Stimulated activated CD8-positive, alpha-beta memory T cell treated with anti-CD3 and anti-CD28 coated beads, Interleukin-7, amount 100 ng/mL, for 48 hours (primary cell): ENCODE results near the gene CXCR3.

Experiments
- DNase-seq, 2 donors: peaks; one replicate each; pipeline ENCODE4 v3.0.0-alpha.2; 2020; ENCODE audit warnings: low read depth in 1 of 2; ENCODE audit errors: extremely low read depth in 1 of 2

Gene CXCR3

DNA sequence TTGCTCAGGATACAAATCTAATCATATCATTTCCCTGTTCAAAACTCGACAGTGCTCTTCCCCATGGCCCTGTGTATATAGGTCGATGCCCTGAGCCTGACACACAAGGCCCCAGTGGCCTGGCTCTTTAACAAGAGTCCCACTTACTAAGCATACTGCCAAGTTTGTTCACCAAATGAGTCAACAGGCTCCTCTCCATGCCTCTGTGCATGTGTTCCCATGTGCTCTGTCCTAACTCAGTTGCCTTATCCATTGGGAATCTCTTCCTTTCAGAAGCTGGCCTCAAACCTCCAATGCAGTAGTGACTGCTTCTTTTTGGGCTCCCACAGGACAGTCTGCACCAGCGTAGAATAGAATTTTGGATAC, 18.9 kb upstream of the CXCR3 start:
- DNase-seq, result no peak

DNA sequence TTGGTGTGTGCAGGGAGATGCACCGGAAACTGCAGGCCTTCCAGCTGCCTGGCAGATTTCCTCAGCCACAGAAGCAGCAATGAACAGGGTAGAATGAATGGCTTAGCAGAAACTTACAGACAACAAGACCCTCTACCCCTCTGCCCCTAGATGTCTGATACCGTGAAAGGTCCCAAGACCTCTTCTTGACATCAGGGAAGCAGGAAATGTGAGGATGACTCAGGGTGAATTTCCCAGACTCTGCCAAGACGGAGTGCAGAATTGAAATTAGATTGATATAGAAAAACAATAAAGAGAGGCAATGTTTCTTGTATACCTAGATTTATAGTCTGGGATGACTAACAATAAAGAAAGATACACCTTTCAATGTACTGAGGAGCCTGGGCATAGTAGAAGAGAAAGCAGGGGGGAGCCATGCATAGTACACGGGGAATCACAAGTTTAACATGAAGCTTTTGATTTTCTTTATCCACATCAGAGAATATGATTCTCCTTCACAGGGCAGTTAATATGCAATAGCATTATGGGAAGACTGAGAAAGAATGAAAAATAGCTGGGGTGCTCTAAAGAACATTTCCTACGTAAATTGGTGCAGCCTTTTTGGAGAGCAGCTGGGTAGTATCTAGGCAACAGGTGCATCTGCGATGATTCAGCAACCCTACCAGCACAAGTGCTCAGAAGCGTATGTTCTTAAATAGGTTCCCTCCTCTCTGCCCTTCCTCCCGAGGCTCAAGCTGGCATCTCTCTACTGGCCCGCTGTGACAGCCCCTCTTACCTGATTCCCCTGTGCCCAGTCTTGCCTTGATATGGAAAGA, 18.3 kb upstream of the CXCR3 start:
- no peak for DNase-seq

DNA sequence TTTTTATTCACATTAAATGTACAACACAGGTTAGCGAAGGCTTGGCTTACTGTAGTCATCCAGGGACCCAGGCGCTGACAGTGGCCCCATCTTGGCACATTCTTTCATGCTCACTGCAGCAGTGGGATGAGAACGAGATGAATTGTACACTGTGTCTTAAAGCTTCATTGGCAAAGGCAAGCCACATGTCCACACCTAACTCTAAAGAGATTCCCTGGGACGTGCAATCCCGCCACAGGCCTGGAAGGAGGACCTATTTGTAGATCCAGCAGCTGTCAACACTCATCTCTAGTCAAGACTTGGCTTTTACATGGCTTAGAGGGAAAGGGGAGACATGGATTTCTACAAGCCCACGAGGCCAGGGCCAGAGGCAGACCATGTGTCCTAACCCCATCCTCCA, 16.1 kb upstream of the CXCR3 start:
- no peak for DNase-seq

DNA sequence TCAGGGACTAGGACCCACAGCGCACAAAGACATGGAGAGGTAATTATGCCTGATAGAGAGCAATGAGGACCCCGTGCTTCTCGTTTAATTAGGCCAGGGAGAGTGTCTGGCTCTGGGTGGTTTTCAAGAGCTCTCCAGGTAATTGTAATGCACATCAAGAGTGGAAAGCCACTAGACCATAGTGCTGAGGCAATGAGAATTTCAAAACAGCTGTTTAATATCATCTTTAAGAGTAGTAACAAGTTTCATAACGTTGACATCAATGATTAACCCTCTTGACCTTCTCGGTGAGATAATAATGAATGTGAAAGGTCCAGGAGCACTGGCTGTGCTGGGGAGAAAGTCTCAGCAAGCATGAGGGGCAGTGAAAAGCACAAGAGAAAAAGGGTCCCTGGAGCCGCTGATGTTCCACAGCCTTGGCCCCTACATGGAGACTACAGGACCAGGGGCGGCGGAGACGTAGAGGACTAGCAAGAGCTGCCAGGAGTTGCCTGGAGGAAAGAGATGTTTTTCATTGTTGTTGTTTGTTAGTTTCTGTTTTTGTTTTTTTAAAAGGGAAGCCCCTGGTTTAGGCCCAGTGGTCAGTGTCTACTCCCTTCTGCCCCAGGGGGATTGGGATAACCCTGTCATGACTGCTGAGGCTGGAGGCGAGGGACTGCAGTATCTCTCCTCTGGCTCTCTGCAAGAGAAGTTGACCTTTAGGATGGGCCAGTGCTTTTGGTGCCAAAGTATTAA, 14.8 kb upstream of the CXCR3 start:
- DNase-seq, result no peak

DNA sequence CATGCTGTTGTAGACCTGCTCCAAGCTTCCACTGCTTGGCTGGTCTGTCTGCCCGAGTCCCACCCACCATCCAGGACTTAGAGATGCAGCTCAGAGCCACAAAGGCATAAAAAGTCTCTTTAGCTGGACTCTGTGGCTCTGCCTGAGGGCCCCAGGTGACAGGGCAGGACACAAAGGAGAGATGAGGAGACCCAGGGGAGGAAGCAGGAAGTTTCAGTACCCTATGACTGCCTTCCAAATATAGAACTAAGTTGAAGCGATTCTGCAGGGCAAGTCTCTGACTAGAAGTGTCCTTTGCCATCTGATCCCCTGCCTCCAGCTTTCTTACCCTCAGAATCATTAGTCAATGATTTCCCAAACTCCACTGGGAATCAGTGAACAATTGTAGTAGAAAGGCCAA, 11.2 kb upstream of the CXCR3 start:
- no peak for DNase-seq

DNA sequence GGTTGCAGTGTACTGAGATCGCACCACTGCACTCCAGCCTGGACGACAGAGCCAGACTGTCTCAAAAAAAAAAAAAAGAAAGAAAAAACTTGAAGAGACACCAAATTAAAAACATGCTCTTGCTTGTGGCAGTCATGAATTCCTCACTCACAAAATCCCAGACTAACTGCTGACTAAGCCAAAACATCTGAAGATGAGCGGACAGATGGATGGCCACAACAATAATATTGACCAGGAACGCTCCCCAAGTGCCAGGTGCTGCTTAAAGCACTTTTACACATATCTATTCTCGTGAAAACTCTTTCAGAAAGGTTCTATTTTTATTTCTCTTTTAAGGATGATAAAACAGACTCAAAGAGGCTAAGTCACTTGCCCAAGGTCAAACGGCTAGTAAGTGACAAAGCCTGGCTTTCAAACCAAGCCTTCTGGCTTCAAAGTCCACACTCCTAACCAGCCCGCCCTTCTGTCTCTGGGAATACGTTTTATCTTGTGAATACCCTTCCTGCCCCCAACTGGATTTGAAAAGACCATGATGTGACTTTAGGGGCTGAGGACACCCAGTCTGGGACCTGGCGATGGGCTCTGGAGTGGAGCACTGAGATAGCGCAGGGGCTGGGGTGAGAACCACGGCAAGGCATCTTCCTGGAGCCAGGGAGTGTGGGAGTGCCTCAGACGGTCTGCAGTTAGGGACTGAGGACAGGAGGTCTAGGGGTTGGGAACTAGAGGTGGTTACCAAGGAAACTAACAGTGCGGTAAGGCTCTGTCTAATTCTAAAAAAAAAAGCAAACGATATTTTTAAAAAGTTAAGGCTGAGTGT, 9.5 kb upstream of the CXCR3 start:
- DNase-seq, result no peak

DNA sequence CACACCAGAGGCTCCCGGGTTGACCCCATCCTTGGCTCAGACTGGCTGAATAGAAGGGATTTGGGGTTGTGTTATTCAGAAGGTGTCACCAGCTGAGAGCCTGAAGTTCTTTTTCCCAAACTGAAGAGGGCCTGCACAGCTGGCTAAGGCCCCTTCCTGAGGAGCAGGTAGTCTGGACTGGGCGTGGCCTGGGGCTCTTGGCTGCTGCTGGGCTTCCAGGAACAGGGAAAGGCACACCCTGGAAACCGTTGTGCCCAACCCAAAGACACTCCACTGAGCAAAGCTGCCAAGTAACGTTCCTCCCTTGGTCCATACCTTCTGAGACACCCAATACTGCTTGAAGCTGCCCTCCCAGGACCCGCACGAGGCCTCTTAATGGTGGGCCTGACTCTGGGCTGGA, 8.3 kb upstream of the CXCR3 start:
- DNase-seq, result no peak

DNA sequence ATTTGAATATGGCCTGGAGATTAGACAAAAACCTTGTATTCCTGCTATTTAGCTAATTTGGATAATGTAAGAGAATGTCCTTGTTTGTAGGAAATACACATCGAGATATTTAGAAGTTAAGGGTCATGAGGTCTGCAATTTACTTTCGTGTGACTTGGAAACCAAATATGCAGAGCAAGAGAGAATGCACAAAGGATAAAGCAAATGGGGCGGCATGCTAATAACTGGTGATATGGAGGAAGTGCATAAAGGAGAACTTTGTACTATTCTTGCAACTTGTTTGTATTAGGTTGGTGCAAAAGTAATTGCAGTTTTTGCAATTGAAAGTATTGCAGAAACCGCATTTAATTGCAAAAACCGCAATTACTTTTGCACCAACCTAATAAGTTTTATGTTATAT, 7.2 kb upstream of the CXCR3 start:
- no peak for DNase-seq

DNA sequence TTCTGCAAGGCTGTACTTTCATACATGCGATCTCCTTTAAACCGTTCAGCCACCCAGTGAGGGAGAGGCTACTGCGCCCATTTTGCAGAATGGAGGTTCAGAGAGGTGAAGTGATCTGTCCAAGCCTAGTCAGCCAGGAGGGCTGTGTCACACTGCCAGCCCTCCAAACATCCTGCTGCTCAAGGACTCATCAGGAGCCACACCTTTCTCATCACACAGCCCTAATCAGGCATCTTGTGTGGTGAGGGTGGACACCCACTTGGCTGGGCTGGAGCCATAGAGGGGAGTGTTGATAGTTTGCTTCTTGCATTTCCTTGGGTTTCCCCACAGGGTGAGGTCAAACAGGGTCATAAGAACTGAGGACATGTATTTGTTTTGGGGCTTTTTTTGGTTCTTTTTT, 5.4 kb upstream of the CXCR3 start:
- no peak for DNase-seq

DNA sequence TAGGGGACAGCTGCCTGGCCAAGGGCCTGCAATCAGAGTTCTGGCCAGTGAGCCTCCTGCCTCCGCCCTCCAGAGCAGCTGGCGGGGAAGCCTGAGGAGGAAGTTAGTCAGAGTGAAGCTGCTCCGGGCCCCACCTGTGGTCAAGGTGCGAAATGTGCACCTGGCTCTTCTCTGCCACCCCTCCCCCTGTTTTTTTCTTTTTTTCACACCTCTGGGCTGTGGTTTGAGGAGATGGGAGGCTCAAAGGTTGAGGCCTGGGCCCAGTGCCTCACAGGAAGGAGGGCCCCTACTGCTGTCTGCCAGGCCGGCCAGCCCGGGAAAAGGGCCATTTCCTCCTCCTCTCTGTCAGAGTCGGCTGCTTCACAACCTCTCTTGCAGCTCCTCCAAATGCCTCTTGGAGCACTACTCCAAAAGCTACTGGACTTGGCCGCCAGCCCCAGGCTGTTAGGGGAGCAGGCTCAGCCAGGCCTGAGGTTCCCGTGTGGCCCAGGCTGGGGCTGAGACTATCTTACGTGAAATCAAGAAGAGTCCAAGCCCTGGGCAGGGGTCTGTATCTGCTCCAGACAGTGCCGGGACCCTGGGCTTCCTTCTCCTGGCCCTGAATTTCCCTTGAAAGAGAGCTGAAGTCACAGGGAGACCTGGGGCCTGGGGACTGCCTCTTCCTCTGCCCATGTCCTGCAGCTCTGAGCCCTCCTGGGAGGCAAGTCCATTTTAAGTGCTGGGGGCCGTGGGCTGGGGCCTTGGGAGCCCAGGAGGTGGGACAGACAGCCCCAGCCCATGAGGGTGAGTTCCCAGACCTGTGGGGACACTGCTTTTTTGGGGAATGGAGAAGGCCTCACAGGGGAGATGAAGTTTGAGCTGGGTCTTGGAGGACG, 4.5 kb upstream of the CXCR3 start:
- DNase-seq, result peak; percentile 58 to 66

DNA sequence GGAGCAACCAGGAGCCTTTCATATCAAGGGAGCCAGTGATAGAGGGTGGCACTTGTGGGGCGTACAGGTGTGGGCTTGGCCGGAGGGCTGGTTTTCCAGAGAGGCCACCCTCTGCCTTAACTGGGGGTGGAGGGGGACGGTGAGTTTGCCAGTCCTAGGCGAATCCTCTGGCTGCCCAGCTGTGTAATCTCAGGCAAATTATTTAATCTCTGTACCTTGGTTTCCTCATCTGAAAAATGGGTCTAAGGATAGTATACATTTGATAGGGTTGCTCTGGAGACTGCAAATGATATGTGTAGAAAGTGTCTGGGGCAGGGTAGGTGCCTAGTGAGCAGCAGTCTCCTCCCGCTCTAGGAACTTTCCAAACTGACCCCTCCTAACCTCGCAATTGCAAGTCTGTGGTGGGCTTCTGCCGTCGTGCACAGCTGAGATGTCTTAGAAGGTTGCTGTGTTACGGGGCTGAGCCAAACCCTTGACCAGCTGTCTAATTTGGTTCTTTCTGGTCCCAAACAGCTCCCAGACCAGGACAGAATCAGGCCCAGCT, 3.8 kb upstream of the CXCR3 start:
- DNase-seq, result no peak

DNA sequence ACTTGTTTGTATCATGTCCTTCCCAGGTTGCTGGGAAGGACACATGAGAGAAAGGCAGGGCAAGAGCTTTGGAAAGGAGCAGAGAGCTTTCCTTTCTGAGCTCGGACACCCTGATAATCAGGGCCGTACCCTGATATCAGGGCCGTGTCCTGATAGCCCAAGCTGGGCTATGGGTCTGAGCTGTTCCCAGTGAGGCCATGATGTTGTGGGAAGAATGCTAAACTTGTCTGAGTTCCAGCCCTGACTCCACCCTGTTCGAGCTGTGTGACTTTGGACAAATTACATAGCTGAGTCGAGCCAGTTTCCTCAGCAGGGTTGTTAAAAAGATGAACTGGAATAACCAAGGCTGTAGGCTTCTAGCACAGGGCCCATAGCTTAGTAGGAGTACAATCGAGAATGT, 3.3 kb upstream of the CXCR3 start:
- no peak for DNase-seq

DNA sequence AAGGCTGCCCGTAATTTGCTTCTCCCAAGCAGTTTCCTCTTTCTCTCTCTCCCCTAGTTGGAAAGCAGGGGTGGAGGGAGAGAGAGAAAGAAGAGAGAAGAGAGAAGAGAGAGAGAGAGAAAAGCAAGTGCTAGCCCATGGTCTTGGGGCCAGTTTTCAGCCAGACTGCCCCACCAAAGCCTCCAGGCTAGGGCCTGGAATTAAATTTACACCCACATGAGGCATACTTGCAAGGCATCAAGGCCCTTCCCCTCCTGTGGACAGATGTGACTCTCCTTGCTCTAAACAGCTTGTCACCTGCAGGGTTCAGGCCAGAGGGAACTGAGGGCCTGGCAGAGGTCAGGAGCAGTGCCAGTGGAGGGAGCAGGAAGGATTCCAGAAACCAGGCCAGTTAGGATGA, 1.7 kb upstream of the CXCR3 start:
- DNase-seq, result no peak

DNA sequence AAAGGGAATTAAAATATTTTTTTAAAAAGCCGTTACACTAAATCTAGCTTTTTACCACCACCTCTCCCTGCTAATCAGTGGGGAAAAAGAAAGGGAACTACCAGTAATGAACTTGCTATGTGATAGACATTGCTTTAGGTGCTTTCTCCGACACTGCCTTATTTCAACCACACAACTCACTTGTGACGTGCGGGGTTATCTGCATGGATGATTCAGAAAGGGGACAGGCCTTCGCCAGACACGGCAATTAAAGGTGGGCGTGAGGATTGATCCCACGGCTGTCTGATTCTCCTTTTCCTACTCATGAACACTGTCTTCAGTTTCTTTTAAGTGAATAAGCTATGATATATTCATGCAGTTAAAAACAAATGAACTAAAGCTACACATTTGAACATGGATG, 882 bp upstream of the CXCR3 start:
- DNase-seq, result peak in 1 of 2 donors; percentile 59

DNA sequence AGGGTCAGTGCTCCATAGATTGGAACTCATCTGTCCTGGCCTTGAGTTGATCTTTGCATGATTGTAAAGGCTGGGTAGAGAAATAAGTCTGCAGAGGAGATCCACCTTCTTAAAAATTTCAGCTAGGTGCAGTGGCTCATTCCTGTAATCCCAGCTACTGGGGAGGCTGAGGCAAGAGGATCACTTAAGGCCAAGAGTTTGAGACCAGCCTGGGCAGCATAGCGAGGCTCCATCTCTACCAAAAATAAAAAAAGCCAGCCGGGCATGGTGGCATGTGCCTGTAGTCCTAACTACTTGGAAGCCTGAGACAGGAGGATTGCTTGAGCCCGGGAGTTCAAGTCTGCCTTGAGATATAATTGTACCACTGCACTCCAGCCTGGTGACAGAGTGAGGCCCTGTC, 476 bp upstream of the CXCR3 start:
- DNase-seq, result no peak

DNA sequence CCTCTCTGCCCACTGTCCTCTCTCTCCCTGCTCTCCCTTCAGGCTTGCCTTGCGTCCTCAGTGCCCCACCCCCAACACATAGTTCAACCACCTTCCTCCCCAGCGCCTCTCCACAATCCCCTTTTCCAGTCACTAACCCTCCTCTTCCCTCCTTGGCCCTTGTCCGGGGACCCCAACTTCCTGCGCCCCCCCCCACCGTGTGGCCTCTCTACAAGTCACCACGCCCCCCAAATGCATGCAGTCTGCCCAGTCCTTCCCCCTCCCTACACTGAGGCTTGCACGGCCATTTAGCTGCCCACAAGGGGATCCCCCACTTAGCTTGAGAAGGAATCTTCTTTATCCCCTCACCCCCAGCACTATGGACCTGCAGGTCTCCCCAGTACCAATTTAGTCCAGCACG, 569 bp downstream of the CXCR3 start:
- DNase-seq, result no peak

DNA sequence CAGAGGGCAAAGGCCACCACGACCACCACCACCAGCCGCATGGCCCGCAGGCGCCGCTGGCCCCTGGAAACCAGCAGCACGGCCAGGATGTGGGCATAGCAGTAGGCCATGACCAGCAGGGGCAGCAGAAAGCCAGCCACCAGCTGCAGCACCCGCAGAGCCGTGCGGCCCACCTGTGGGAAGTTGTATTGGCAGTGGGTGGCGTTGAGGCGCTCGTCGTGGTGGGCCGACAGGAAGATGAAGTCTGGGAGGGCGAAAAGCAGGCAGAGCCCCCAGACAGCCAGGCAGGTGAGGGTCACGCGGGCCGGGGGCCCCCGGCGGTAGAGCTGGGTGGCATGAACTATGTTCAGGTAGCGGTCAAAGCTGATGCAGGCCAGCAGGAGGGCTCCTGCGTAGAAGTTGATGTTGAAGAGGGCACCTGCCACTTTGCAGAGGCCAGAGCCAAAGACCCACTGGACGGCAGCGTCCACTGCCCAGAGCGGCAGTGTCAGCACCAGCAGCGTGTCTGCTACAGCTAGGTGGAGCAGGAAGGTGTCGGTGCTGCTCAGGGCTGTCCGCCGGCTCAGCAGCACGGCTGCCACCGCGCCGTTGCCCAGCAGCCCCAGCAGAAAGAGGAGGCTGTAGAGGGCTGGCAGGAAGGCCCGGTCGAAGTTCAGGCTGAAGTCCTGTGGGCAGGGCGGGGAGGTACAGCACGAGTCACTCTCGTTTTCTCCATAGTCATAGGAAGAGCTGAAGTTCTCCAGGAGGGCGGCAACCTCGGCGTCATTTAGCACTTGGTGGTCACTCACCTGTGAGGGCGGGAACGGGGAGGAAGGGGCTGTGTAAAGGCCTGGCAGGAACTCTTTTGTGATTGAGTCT, 1.4 kb downstream of the CXCR3 start:
- no peak for DNase-seq

DNA sequence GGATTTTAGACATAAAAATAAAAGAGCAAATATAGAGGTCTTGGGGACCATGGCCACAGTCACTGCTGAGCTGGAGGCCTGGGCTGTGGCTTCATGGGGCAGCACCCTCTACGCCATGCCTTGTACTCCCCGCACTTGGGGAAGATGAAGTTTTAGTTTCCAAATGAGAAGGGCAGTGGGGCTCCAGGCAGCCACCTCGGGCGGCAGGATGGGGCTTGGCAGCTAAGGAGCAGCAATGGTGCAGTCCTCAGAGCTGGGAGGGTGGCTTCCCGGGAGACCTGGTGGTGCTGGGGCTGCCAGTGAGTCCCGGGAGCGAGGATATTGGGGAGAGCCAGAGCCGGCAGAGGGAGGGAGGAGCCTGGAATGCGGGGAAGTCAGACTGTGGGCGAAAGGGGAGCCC, 2.4 kb downstream of the CXCR3 start:
- no peak for DNase-seq

DNA sequence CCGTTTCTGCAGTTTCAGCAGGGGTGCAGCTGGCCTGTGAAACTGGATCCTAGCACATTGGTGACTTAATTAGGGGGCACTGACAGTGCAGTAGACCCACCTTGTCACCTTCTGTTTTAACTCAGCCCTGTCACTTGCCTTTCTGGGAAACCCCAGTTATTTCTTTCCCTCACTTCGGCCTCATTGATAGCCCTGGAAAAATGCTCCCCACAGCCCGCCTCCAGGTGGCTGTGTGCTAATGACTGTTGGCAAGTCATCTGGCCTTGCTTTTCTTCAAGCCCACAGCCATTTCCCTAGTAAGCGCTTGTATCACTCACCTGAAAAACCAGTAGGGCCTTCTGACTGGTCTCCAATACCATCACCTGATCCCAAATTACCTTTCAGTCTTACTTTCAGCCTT, 3.3 kb downstream of the CXCR3 start:
- DNase-seq, result no peak

DNA sequence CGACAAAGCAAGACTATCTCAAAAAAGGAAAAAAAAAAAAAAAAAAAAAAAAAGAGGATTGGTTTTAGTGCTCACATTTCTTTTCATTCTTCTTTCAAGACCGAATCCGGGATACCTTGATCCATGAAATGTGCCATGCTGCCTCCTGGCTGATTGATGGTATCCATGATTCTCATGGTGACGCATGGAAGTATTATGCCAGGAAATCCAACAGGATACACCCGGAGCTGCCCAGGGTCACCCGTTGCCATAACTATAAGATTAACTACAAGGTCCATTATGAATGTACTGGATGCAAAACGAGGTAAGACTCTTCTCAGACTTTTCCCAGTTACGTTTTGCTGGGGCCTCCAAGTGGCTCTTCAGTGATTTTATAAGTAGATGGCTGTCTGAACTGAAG, 6.1 kb downstream of the CXCR3 start:
- no peak for DNase-seq
